ENCODE measurements around the gene PANK1.

The PANK1 gene

GRCh38 chr10:89652806-89653370, 7.8 kb upstream of the PANK1 start:
- no peak for TF ChIP-seq ZFX (IDR thresholded peaks at IDR 0.05; ENCODE audit: borderline replicate concordance)
- no peak for TF ChIP-seq CTCF (IDR thresholded peaks at IDR 0.05)
- no peak overlapping the region for H3K27ac ChIP-seq

GRCh38 chr10:89651916-89652573, 7.0 kb upstream of the PANK1 start:
- TF ChIP-seq ZFX (IDR thresholded peaks at IDR 0.05; ENCODE audit: borderline replicate concordance): no peak
- no peak for TF ChIP-seq CTCF (IDR thresholded peaks at IDR 0.05)
- no peak overlapping the region for H3K27ac ChIP-seq

DNA sequence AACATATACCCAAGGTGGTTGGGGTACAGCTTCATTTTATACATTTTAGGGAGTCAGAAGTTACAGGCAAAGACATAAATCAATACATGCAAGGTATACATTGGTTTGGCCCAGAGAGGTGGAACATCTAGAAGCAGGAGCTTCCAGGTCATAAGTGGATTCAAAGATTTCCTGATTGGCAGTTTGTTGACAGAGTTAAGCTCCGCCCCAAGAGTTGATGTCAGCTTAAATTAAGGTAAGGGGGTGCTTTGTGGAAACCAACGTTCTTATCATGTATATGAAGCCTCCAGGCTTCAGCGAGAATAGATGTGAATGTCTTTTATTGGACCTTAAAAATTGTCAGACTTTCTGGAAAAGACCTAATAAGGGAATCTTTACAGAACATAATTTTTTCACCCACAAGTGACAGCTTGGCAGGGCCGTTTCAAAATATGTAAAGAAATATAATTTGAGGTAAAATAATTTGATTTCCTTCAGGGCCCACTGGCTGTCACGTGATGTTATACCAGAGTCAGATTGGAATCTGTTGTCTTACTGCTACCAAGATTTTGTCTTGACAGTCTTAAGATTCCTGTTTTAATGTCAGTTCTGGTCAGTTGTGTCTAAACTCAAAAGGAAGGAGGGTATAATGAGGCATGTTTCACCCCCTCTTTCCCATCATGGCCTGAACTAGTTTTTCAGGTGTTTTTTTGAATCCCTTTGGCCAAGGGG, 6.3 kb upstream of the PANK1 start:
- TF ChIP-seq CTCF (IDR thresholded peaks at IDR 0.05) (no peak), ZFX (IDR thresholded peaks at IDR 0.05; ENCODE audit: borderline replicate concordance) (no peak)

GRCh38 chr10:89649051-89649450, 4.0 kb upstream of the PANK1 start:
- no peak overlapping the region for H3K27ac ChIP-seq
- TF ChIP-seq ZFX (IDR thresholded peaks at IDR 0.05; ENCODE audit: borderline replicate concordance): no peak
- TF ChIP-seq CTCF (IDR thresholded peaks at IDR 0.05): no peak

More for the DNA sequence above, 6.3 kb upstream of the PANK1 start:
- H3K27ac ChIP-seq: no peak overlapping the region

DNA sequence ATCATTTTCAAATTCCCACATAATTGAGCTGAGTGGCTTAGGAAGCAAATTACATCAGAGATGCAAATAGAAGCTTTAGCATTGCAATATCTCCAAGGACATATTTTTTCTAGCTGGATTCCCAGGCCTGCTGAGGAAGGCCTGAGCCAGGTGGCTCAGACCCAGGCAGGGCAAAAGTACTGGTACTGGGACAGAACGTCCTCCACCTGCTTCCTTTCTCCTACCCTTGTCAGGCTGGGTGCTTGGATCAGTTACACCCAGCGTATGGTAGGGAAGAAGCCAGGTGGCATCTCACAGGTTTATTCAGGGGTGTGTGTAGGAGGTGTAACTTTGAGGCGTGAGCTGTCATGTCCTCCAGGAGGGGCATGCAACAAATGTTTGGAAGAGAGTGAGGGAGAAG, 3.0 kb upstream of the PANK1 start:
- TF ChIP-seq CTCF (IDR thresholded peaks at IDR 0.05) (no peak), ZFX (IDR thresholded peaks at IDR 0.05; ENCODE audit: borderline replicate concordance) (no peak)
- no peak overlapping the region for H3K27ac ChIP-seq

GRCh38 chr10:89646889-89647657, 2.0 kb upstream of the PANK1 start:
- TF ChIP-seq CTCF (IDR thresholded peaks at IDR 0.05): no peak
- no peak for TF ChIP-seq ZFX (IDR thresholded peaks at IDR 0.05; ENCODE audit: borderline replicate concordance)
- peak overlapping the region; percentile 96; the same call in 1 of the 2 replicates for H3K27ac ChIP-seq
